Ishikawa (cell line): Measurements from ENCODE around the gene PAQR6.

ENCODE experiments used
- CEBPB ChIP-seq: IDR thresholded peaks from 2 replicates; pipeline ENCODE4 v1.6.1; 2012
- CREB1 ChIP-seq: IDR thresholded peaks from 2 replicates; pipeline ENCODE4 v1.6.1; 2012; ENCODE audit warnings: low read depth
- EGR1 ChIP-seq: IDR thresholded peaks from 2 replicates; pipeline ENCODE4 v1.6.1; 2012
- EP300 ChIP-seq: IDR thresholded peaks from 2 replicates; pipeline ENCODE4 v1.6.1; 2012; ENCODE audit warnings: borderline replicate concordance
- FOXM1 ChIP-seq: IDR thresholded peaks from 2 replicates; pipeline ENCODE4 v1.6.1; 2012; ENCODE audit warnings: low read depth, borderline replicate concordance
- NFIC ChIP-seq: IDR thresholded peaks from 2 replicates; pipeline ENCODE4 v1.6.1; 2012
- RAD21 ChIP-seq: IDR thresholded peaks from 2 replicates; pipeline ENCODE4 v1.6.1; 2012; ENCODE audit warnings: low read depth
- TAF1 ChIP-seq: IDR thresholded peaks from 2 replicates; pipeline ENCODE4 v1.6.1; 2012; ENCODE audit warnings: low read depth, mild to moderate bottlenecking
- TCF12 ChIP-seq: IDR thresholded peaks from 2 replicates; pipeline ENCODE4 v1.6.1; 2012; ENCODE audit warnings: low read depth
- TEAD4 ChIP-seq: IDR thresholded peaks from 2 replicates; pipeline ENCODE4 v1.6.1; 2012
- YY1 ChIP-seq: IDR thresholded peaks from 2 replicates; pipeline ENCODE4 v1.6.1; 2012; ENCODE audit warnings: low read depth
- ZBTB7A ChIP-seq: IDR thresholded peaks from 2 replicates; pipeline ENCODE4 v1.6.1; 2012; ENCODE audit warnings: low read depth
- TF ChIP-seq, protein P1 (sequence below): IDR thresholded peaks from 2 replicates; pipeline ENCODE4 v1.6.1; 2012; ENCODE audit warnings: low read depth, mild to moderate bottlenecking
- TF ChIP-seq, protein P2 (sequence below): IDR thresholded peaks from 2 replicates; pipeline ENCODE4 v1.6.1; 2012
- TF ChIP-seq, protein P3 (sequence below): IDR thresholded peaks from 2 replicates; pipeline ENCODE4 v1.6.1; 2012

The PAQR6 gene

DNA sequence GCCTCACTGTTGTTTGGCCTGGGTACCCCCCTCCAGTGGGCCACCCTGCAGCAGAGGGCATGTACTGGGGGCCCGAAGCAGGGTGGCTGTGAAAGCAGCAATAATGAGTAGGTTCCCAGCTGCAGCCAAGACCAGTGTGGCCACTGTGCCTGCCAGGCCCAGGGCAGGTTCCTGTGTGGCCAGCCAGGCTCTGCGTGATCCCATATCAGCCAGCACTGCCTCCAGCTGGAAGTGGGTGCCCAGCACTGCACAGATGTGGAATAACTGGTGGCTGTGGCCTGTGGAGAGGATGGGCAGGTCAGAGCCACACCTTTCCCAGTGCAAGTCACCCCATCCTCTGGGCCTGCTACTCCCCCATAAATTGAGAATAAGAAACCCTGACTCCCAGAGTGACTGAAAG lies 3.7 kb downstream of the PAQR6 start:
- no peak for TF ChIP-seq TEAD4

DNA sequence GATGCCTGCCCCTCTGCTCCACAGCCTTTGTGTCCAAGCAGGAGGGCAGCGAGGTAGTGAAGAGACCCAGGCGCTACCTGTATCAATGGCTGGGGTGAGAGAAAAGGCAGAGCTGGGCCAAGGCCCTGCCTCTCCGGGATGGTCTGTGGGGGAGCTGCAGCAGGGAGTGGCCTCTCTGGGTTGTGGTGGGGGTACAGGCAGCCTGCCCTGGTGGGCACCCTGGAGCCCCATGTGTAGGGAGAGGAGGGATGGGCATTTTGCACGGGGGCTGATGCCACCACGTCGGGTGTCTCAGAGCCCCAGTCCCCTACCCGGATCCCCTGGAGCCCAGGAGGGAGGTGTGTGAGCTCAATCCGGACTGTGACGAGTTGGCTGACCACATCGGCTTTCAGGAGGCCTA lies 5.1 kb downstream of the PAQR6 start:
- TF ChIP-seq, protein P1, sequence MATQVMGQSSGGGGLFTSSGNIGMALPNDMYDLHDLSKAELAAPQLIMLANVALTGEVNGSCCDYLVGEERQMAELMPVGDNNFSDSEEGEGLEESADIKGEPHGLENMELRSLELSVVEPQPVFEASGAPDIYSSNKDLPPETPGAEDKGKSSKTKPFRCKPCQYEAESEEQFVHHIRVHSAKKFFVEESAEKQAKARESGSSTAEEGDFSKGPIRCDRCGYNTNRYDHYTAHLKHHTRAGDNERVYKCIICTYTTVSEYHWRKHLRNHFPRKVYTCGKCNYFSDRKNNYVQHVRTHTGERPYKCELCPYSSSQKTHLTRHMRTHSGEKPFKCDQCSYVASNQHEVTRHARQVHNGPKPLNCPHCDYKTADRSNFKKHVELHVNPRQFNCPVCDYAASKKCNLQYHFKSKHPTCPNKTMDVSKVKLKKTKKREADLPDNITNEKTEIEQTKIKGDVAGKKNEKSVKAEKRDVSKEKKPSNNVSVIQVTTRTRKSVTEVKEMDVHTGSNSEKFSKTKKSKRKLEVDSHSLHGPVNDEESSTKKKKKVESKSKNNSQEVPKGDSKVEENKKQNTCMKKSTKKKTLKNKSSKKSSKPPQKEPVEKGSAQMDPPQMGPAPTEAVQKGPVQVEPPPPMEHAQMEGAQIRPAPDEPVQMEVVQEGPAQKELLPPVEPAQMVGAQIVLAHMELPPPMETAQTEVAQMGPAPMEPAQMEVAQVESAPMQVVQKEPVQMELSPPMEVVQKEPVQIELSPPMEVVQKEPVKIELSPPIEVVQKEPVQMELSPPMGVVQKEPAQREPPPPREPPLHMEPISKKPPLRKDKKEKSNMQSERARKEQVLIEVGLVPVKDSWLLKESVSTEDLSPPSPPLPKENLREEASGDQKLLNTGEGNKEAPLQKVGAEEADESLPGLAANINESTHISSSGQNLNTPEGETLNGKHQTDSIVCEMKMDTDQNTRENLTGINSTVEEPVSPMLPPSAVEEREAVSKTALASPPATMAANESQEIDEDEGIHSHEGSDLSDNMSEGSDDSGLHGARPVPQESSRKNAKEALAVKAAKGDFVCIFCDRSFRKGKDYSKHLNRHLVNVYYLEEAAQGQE: no peak
- TF ChIP-seq CREB1 (no peak), TEAD4 (no peak), TAF1 (no peak), TCF12 (no peak), ZBTB7A (no peak), NFIC (no peak), FOXM1 (no peak), EGR1 (no peak), EP300 (no peak), CEBPB (no peak), RAD21 (no peak), YY1 (no peak)
- TF ChIP-seq, protein P2, sequence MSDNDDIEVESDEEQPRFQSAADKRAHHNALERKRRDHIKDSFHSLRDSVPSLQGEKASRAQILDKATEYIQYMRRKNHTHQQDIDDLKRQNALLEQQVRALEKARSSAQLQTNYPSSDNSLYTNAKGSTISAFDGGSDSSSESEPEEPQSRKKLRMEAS: no peak
- TF ChIP-seq, protein P3, sequence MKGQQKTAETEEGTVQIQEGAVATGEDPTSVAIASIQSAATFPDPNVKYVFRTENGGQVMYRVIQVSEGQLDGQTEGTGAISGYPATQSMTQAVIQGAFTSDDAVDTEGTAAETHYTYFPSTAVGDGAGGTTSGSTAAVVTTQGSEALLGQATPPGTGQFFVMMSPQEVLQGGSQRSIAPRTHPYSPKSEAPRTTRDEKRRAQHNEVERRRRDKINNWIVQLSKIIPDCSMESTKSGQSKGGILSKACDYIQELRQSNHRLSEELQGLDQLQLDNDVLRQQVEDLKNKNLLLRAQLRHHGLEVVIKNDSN: no peak

DNA sequence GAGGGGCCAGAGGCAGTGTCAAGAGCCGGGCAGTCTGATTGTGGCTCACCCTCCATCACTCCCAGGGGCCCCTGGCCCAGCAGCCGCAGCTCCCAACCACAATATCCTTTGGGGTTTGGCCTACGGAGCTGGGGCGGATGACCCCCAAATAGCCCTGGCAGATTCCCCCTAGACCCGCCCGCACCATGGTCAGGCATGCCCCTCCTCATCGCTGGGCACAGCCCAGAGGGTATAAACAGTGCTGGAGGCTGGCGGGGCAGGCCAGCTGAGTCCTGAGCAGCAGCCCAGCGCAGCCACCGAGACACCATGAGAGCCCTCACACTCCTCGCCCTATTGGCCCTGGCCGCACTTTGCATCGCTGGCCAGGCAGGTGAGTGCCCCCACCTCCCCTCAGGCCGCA lies 5.9 kb downstream of the PAQR6 start, which contains the start of gene BGLAP:
Gene BGLAP (plus strand): TSS at position 259 of the 400 bp plus-strand sequence. CDS start 48 bp downstream, at position 307.
- no peak for TF ChIP-seq EGR1
- TF ChIP-seq ZBTB7A: no peak
- TF ChIP-seq CREB1: no peak
- TF ChIP-seq EP300: no peak
- TF ChIP-seq NFIC: no peak
- TF ChIP-seq, protein P2: no peak

DNA sequence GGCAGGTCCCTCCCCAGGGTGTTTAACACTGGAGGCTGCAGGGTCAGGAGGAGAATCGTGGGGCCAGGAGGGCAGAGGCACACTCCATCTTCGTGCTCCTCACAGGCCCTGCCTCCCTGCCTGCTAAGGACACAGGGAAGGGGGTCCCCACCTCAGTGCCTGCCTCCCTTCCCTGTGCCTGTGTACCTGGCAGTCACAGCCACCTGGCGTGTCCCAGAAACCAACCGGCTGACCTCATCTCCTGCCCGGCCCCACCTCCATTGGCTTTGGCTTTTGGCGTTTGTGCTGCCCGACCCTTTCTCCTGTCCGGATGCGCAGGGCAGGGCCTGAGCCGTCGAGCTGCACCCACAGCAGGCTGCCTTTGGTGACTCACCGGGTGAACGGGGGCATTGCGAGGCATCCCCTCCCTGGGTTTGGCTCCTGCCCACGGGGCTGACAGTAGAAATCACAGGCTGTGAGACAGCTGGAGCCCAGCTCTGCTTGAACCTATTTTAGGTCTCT lies 6.5 kb downstream of the PAQR6 start:
- TF ChIP-seq FOXM1 (no peak), EP300 (no peak), CEBPB (no peak), RAD21 (no peak), TCF12 (no peak), TAF1 (no peak), NFIC (no peak), CREB1 (no peak), EGR1 (no peak), TEAD4 (no peak), ZBTB7A (no peak), YY1 (no peak)
- TF ChIP-seq, protein P1: no peak
- TF ChIP-seq, protein P2: no peak
- TF ChIP-seq, protein P3: no peak

DNA sequence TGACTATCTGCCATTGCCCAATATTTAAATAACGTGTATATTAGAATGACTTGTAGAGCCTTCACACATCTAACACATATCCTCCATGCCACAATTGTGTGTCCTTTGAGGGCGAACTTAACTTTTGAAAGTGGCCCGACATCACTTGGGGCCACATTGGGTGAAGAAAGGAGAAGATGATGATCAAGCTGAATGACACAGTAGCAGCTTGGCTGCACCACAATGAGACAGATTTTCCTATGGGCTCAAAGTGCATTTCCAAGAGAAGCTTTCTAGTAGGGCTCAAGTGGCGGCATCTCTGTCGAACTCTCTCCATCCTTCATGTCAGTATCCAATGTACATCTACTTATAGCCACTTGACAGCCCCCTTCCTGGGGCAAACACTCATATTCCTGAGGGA lies 9.6 kb downstream of the PAQR6 start:
- TF ChIP-seq, protein P3: no peak
- TF ChIP-seq, protein P1: no peak
- no peak for TF ChIP-seq CREB1
